ENCODE data around the gene COL5A3.

COL5A3 gene

GRCh38 chr19:10018263-10018662 is 8.0 kb upstream of the COL5A3 start:
- TF ChIP-seq RAD21 (IDR thresholded peaks at IDR 0.05; ENCODE audit: low read depth) = no peak

- TF ChIP-seq CEBPB (IDR thresholded peaks at IDR 0.05) = no peak
- no peak for TF ChIP-seq YY1 (IDR thresholded peaks at IDR 0.05; ENCODE audit: low read depth)
- no peak for TF ChIP-seq FOXM1 (IDR thresholded peaks at IDR 0.05; ENCODE audit: borderline replicate concordance, low read depth)
- TF ChIP-seq REST (IDR thresholded peaks at IDR 0.05; ENCODE audit: low read depth) = no peak
- no peak for TF ChIP-seq TCF12 (IDR thresholded peaks at IDR 0.05; ENCODE audit: low read depth)
- no peak for TF ChIP-seq RAD21 (IDR thresholded peaks at IDR 0.05; ENCODE audit: low read depth)
- TF ChIP-seq NFIC (IDR thresholded peaks at IDR 0.05) = no peak
- TF ChIP-seq EP300 (IDR thresholded peaks at IDR 0.05; ENCODE audit: borderline replicate concordance) = no peak
- no peak for TF ChIP-seq MAX (IDR thresholded peaks at IDR 0.05)
- TF ChIP-seq TEAD4 (IDR thresholded peaks at IDR 0.05) = no peak
These were observed 3.7 kb upstream of the COL5A3 start for GRCh38 chr19:10013834-10014618.

- TF ChIP-seq EGR1 (IDR thresholded peaks at IDR 0.05) (no peak), TAF1 (IDR thresholded peaks at IDR 0.05; ENCODE audit: low read depth) (no peak), RAD21 (IDR thresholded peaks at IDR 0.05; ENCODE audit: low read depth) (no peak), REST (IDR thresholded peaks at IDR 0.05; ENCODE audit: low read depth) (no peak), CEBPB (IDR thresholded peaks at IDR 0.05) (no peak), TCF12 (IDR thresholded peaks at IDR 0.05; ENCODE audit: low read depth) (no peak), EP300 (IDR thresholded peaks at IDR 0.05; ENCODE audit: borderline replicate concordance) (no peak), YY1 (IDR thresholded peaks at IDR 0.05; ENCODE audit: low read depth) (no peak), ZBTB7A (IDR thresholded peaks at IDR 0.05; ENCODE audit: low read depth) (no peak), FOXM1 (IDR thresholded peaks at IDR 0.05; ENCODE audit: borderline replicate concordance, low read depth) (no peak), CREB1 (IDR thresholded peaks at IDR 0.05; ENCODE audit: low read depth) (no peak), USF1 (IDR thresholded peaks at IDR 0.05) (no peak)
These were observed 3.0 kb upstream of the COL5A3 start, which contains the start of gene RDH8 for GRCh38 chr19:10013316-10013715. TSS of gene RDH8 (plus strand) at chr19:10013483. CDS start at chr19:10013498, 15 bp downstream.

GRCh38 chr19:10011974-10012373 is 1.7 kb upstream of the COL5A3 start:
- TF ChIP-seq EP300 (IDR thresholded peaks at IDR 0.05; ENCODE audit: borderline replicate concordance) (no peak), CREB1 (IDR thresholded peaks at IDR 0.05; ENCODE audit: low read depth) (no peak), NFIC (IDR thresholded peaks at IDR 0.05) (no peak), REST (IDR thresholded peaks at IDR 0.05; ENCODE audit: low read depth) (no peak), TAF1 (IDR thresholded peaks at IDR 0.05; ENCODE audit: low read depth) (no peak), CEBPB (IDR thresholded peaks at IDR 0.05) (no peak), FOXM1 (IDR thresholded peaks at IDR 0.05; ENCODE audit: borderline replicate concordance, low read depth) (no peak), USF1 (IDR thresholded peaks at IDR 0.05) (no peak), ZBTB7A (IDR thresholded peaks at IDR 0.05; ENCODE audit: low read depth) (no peak), TEAD4 (IDR thresholded peaks at IDR 0.05) (no peak), TCF12 (IDR thresholded peaks at IDR 0.05; ENCODE audit: low read depth) (no peak), RAD21 (IDR thresholded peaks at IDR 0.05; ENCODE audit: low read depth) (no peak), EGR1 (IDR thresholded peaks at IDR 0.05) (no peak), MAX (IDR thresholded peaks at IDR 0.05) (no peak), YY1 (IDR thresholded peaks at IDR 0.05; ENCODE audit: low read depth) (no peak)

All from Ishikawa (cell line).